H9 (cell line): ENCODE data around the gene LYPD1. TPM values are rescaled to one million over a fixed set of nuclear protein-coding genes. Genes with fewer than 3 reads are reported as not detected.

Experiments used
- DNase-seq: peaks from one replicate; pipeline ENCODE4 v3.0.0-alpha.2; 2017
- H2AFZ ChIP-seq: one replicate; pipeline ENCODE4 v1.6.1; 2013; ENCODE audit warnings: mild to moderate bottlenecking, low read length, control low read depth, moderate library complexity
- H2AK5ac ChIP-seq: 2 replicates; pipeline ENCODE4 v1.6.1; 2013; ENCODE audit warnings: low read length, control low read depth, mixed read lengths; ENCODE audit not compliant: insufficient read length
- H2BK120ac ChIP-seq: one replicate; pipeline ENCODE4 v1.6.1; 2013; ENCODE audit warnings: low read depth, mild to moderate bottlenecking, low read length, control low read depth, inconsistent platforms; ENCODE audit not compliant: poor library complexity, severe bottlenecking
- H2BK12ac ChIP-seq: 2 replicates; pipeline ENCODE4 v1.6.1; 2013; ENCODE audit warnings: low read length, control low read depth, mixed read lengths, low read depth; ENCODE audit not compliant: insufficient read length
- H2BK15ac ChIP-seq: 2 replicates; pipeline ENCODE4 v1.6.1; 2013; ENCODE audit warnings: low read depth, low read length, control low read depth
- H2BK20ac ChIP-seq: one replicate; pipeline ENCODE4 v1.6.1; 2013; ENCODE audit warnings: low read depth, mild to moderate bottlenecking, low read length, control low read depth, inconsistent platforms; ENCODE audit not compliant: poor library complexity, severe bottlenecking
- H2BK5ac ChIP-seq: 2 replicates; pipeline ENCODE4 v1.6.1; 2013; ENCODE audit warnings: low read length, control low read depth, mixed read lengths; ENCODE audit not compliant: insufficient read length
- H3K14ac ChIP-seq: 2 replicates; pipeline ENCODE4 v1.6.1; 2013; ENCODE audit warnings: low read length, control low read depth; ENCODE audit not compliant: insufficient read depth
- H3K18ac ChIP-seq: 2 replicates; pipeline ENCODE4 v1.6.1; 2013; ENCODE audit warnings: low read depth, mild to moderate bottlenecking, mixed read lengths, low read length, control low read depth; ENCODE audit not compliant: insufficient read length
- H3K23ac ChIP-seq: 2 replicates; pipeline ENCODE4 v1.6.1; 2013; ENCODE audit warnings: low read length, control low read depth, mixed read lengths, low read depth; ENCODE audit not compliant: insufficient read length
- H3K23me2 ChIP-seq: 2 replicates; pipeline ENCODE4 v1.6.1; 2013; ENCODE audit warnings: low read depth, mild to moderate bottlenecking, mixed read lengths, low read length, control low read depth; ENCODE audit not compliant: insufficient read length, poor library complexity, severe bottlenecking
- H3K27ac ChIP-seq: 2 replicates; pipeline ENCODE4 v1.5.1; 2013; ENCODE audit warnings: low read length, control low read depth, mixed read lengths, low read depth; ENCODE audit not compliant: insufficient read length
- H3K27me3 ChIP-seq: 2 replicates; pipeline ENCODE4 v1.6.1; 2013; ENCODE audit warnings: low read length, control low read depth, inconsistent platforms; ENCODE audit not compliant: insufficient read depth
- H3K4ac ChIP-seq: 2 replicates; pipeline ENCODE4 v1.6.1; 2013; ENCODE audit warnings: low read depth, mild to moderate bottlenecking, control low read depth, inconsistent platforms, low read length, moderate library complexity
- H3K4me1 ChIP-seq: 2 replicates; pipeline ENCODE4 v1.6.1; 2013; ENCODE audit warnings: low read length, control low read depth, inconsistent platforms; ENCODE audit not compliant: insufficient read depth
- H3K4me2 ChIP-seq: 2 replicates; pipeline ENCODE4 v1.6.1; 2013; ENCODE audit warnings: low read length, control low read depth, mixed read lengths; ENCODE audit not compliant: insufficient read length, insufficient read depth
- H3K56ac ChIP-seq: 2 replicates; pipeline ENCODE4 v1.6.1; 2013; ENCODE audit warnings: low read depth, mild to moderate bottlenecking, mixed read lengths, low read length, control low read depth; ENCODE audit not compliant: insufficient read length
- H3K79me1 ChIP-seq: 2 replicates; pipeline ENCODE4 v1.6.1; 2013; ENCODE audit warnings: low read depth, mild to moderate bottlenecking, moderate library complexity, low read length, control low read depth, inconsistent platforms; ENCODE audit not compliant: insufficient read depth, poor library complexity, severe bottlenecking
- H3K79me2 ChIP-seq: 2 replicates; pipeline ENCODE4 v1.6.1; 2013; ENCODE audit warnings: low read length, control low read depth, inconsistent platforms; ENCODE audit not compliant: insufficient read depth
- H3K9ac ChIP-seq: 2 replicates; pipeline ENCODE4 v1.6.1; 2013; ENCODE audit warnings: low read length, control low read depth, mixed read lengths; ENCODE audit not compliant: insufficient read length; ENCODE audit errors: extremely low read depth
- H3K9me3 ChIP-seq: one replicate; pipeline ENCODE4 v1.6.1; 2013; ENCODE audit warnings: low read depth, low read length, inconsistent platforms; ENCODE audit not compliant: control insufficient read depth
- H3T11ph ChIP-seq: one replicate; pipeline ENCODE4 v1.6.1; 2013; ENCODE audit warnings: mild to moderate bottlenecking, low read length, control low read depth, inconsistent platforms
- H4K20me1 ChIP-seq: one replicate; pipeline ENCODE4 v1.6.1; 2013; ENCODE audit not compliant: control insufficient read depth, insufficient read length, insufficient read depth
- H4K5ac ChIP-seq: 2 replicates; pipeline ENCODE4 v1.6.1; 2013; ENCODE audit warnings: low read depth, mild to moderate bottlenecking, mixed read lengths, low read length, control low read depth; ENCODE audit not compliant: insufficient read length
- H4K8ac ChIP-seq: replicated peaks from 2 replicates; pipeline ENCODE4 v1.6.1; 2013; ENCODE audit warnings: low read length, control low read depth, mixed read lengths, low read depth; ENCODE audit not compliant: insufficient read length
- H4K91ac ChIP-seq: 2 replicates; pipeline ENCODE4 v1.6.1; 2013; ENCODE audit warnings: low read depth, mild to moderate bottlenecking, moderate library complexity, mixed read lengths, low read length, control low read depth; ENCODE audit not compliant: insufficient read length
- H3K27ac Mint-ChIP-seq, 3 experiments: 2 replicates in 2 of 3; 3 replicates in 1 of 3; pipeline ENCODE4 v1.8.0; 2020 to 2021; ENCODE audit warnings: mixed read lengths in 3 of 3, mild to moderate bottlenecking in 1 of 3, moderate library complexity in 1 of 3
- H3K27me3 Mint-ChIP-seq: 2 replicates; pipeline ENCODE4 v1.8.0; 2021; ENCODE audit warnings: low read depth, mild to moderate bottlenecking, moderate library complexity, mixed read lengths
- H3K36me3 Mint-ChIP-seq, 3 experiments: 2 replicates in 2 of 3; 3 replicates in 1 of 3; pipeline ENCODE4 v1.8.0; 2020 to 2021; ENCODE audit warnings: low read depth in 3 of 3, mixed read lengths in 3 of 3; ENCODE audit not compliant: insufficient read depth in 1 of 3
- H3K4me1 Mint-ChIP-seq, 2 experiments: 2 replicates each; pipeline ENCODE4 v1.8.0; 2020; ENCODE audit warnings: mixed read lengths in 2 of 2
- H3K4me3 Mint-ChIP-seq, 2 experiments: 2 replicates in 1 of 2; 3 replicates in 1 of 2; pipeline ENCODE4 v1.8.0; 2020 to 2021; ENCODE audit warnings: mild to moderate bottlenecking in 2 of 2, mixed read lengths in 2 of 2, moderate library complexity in 1 of 2
- H3K9me3 Mint-ChIP-seq, 2 experiments: 2 replicates in 1 of 2; 3 replicates in 1 of 2; pipeline ENCODE4 v1.8.0; 2020; ENCODE audit warnings: mild to moderate bottlenecking in 2 of 2, mixed read lengths in 2 of 2, moderate library complexity in 1 of 2
- WGBS: extraction: QIAGEN DNeasy Blood & Tissue Kit; methylation state at CpG from one replicate; pipeline ENCODE4 v1.1.7; 2013; ENCODE audit warnings: missing lambda C conversion rate, low lambda C conversion rate, mixed read lengths; ENCODE audit not compliant: insufficient read length; ENCODE audit errors: extremely low coverage; 5-methylcytosine and 5-hydroxymethylcytosine counted together
- total RNA-seq: library from RNA; stranded (reverse); gene quantifications from 2 replicates; pipeline ENCODE4 v1.2.1, GENCODE V29; 2021
- TF ChIP-seq, protein P1 (sequence below): fragments of 200-600 bp; sonication (generic); conservative IDR thresholded peaks from 3 replicates; pipeline ENCODE4 v1.8.0; 2021; ENCODE audit warnings: antibody characterized with exemption, mild to moderate bottlenecking

LYPD1 gene
- total RNA-seq, 1 experiment from 2014 or later = 10.6 TPM

DNA sequence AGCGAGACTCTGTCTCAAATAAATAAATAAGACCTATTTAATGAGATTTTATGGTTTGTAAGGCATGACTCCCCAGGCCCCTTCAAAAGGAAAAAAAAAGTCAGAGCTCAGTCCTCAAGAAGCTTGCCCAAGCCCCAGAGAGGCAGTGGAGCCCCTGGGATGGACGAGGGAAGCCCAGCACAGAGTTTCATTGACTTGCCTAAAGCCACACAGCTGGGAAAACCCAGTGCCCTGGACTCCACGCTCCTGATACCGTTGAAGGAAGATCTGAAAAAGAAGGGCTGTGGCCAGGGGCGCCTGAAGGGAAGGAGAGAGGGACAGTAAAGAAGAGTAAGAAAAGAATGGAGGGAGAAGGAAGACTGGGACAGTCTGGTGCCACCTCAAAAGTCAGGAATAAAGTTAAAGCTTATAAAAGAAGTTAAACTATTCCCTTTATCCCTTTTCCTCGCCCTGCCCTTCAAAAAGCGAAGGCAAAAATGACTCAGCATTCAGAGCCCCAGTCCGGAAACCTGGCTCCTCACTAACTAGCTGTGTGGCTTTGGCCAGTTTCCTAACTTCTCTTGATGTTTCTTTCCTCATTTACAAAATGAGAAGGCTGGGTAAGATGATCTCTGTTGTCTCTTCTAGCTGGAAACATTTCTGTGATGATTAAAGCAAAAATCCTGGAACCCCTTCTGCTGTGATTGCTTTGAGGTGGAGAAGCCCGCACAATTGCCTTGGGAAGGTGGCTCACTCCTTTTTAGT, 46.7 kb downstream of the LYPD1 start:
- no peak for DNase-seq
- Histone ChIP-seq H2BK120ac (no peak overlapping the region), H2BK5ac (no peak overlapping the region), H3K4me2 (no peak overlapping the region), H3K18ac (no peak overlapping the region), H3T11ph (no peak overlapping the region), H3K9me3 (no peaks in the 10 kb centered on the region), H2AK5ac (no peak overlapping the region), H2BK20ac (no peak overlapping the region), H3K14ac (no peak overlapping the region), H3K9ac (no peak overlapping the region), H3K27ac (no peak overlapping the region), H4K91ac (no peak overlapping the region), H3K79me1 (no peaks in the 10 kb centered on the region), H3K79me2 (no peaks in the 10 kb centered on the region), H4K5ac (no peak overlapping the region), H3K23ac (no peak overlapping the region), H3K27me3 (no peaks in the 10 kb centered on the region), H2BK15ac (no peak overlapping the region), H3K23me2 (no peaks in the 10 kb centered on the region), H3K4ac (no peak overlapping the region), H4K8ac (no peak overlapping the region), H2BK12ac (no peak overlapping the region), H3K4me1 (peaks cover 6% of the 10 kb centered on the region; the same call in 1 of the 2 replicates), H4K20me1 (no peaks in the 10 kb centered on the region), H2AFZ (no peak overlapping the region), H3K56ac (no peak overlapping the region)
- Mint-ChIP-seq H3K27me3 (no peaks in the 10 kb centered on the region), H3K9me3 (peaks cover 3 to 4% of the 10 kb centered on the region in 2 experiments; a peak in 2 of 5 replicates), H3K4me1 (peaks cover 16 to 20% of the 10 kb centered on the region in 2 experiments), H3K4me3 (no peak overlapping the region), H3K27ac (no peak overlapping the region), H3K36me3 (peaks cover 0 to 4% (median 2%) of the 10 kb centered on the region in 3 experiments; a peak in 3 of 7 replicates)
- TF ChIP-seq, protein P1, sequence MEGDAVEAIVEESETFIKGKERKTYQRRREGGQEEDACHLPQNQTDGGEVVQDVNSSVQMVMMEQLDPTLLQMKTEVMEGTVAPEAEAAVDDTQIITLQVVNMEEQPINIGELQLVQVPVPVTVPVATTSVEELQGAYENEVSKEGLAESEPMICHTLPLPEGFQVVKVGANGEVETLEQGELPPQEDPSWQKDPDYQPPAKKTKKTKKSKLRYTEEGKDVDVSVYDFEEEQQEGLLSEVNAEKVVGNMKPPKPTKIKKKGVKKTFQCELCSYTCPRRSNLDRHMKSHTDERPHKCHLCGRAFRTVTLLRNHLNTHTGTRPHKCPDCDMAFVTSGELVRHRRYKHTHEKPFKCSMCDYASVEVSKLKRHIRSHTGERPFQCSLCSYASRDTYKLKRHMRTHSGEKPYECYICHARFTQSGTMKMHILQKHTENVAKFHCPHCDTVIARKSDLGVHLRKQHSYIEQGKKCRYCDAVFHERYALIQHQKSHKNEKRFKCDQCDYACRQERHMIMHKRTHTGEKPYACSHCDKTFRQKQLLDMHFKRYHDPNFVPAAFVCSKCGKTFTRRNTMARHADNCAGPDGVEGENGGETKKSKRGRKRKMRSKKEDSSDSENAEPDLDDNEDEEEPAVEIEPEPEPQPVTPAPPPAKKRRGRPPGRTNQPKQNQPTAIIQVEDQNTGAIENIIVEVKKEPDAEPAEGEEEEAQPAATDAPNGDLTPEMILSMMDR = no peak
- WGBS = no CpG with 5 or more reads among the region's 9 CpGs
